NCI-H345 treated with DMSO at 0.1 percent for 48 hours (cell line): ENCODE data around the gene SEMA3G.

Experiments
- DNase-seq: peaks from one replicate; lab custom pipeline; 2025; ENCODE audit not compliant: unreplicated experiment; lab: John Stamatoyannopoulos, UW

SEMA3G gene

DNA sequence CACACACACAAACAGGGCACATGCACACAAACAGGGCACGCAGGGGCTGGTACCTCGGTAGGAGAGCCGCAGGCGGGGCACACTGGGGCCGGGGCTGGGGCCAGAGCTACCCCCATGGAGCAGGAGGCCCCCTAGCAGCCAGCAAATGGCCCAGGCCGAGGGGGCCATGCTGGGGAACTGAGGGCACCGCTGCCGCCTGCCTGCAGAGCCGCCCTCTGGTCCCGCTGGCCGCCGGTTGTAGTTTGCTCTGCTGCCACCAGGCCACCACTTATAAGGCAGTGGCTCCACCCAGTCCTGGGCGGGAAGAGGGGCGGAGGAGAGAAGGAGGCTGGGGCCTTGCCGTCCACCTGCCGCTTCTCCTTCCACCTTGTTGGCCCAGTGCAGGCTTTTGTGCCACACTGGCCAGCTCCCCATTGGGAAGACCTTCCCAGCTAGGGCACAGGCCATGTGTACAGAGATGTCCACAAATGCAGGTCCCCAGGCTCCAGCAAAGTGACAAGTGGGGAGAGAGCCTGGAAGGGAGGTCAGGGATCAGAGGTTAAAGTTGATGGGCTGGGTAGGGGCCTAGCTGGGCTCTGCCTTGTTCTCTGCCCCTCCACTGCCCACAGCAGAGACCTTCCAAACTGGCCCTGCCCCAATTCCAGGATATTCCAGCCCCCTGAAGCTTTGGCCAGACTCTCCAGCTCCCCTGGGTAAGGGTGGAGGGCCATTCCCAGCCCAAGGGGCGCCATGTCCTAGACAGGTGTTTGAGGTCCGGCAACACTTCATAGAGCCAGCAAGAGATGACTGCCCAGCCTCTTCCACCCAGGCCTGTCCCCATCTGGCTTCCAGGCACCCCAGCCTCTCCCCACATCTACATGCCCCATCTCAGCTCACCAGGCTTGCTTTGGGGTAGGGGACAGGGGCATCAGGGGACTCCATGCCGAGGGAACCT, at the start of gene SEMA3G:
Gene SEMA3G (minus strand): TSS at position 244 of the 934 bp plus-strand sequence. CDS start 76 bp downstream, at position 168.
- DNase-seq = peak; percentile 0

DNA sequence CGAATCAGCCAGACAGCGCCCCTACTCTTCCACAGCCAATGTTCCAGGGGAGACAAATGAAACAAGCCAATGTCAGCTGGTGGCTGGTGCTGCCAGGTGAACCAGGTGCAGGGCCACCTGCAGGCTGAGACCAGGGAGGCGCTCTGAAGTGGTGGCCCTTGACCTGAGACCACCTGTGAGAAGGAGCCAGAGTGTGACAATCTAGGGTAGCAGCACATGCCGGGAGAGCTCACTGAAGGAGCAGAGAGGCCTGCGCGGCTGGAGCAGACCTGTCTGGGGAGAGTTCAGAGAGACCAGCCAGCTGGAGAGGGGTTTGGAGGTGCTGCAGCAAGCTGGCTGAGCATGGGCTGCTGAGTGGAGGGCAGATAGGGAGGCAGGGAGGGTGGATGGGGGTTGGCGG, 49.5 kb upstream of the SEMA3G start:
- DNase-seq = no peak

- DNase-seq = no peak
Observed at GRCh38 chr3:52493232-52494017, 48.5 kb upstream of the SEMA3G start.

GRCh38 chr3:52492059-52492458, 47.2 kb upstream of the SEMA3G start:
- no peak for DNase-seq

- no peak for DNase-seq
Observed at GRCh38 chr3:52490939-52491526, 46.1 kb upstream of the SEMA3G start.

GRCh38 chr3:52490035-52490938, 45.4 kb upstream of the SEMA3G start:
- no peak for DNase-seq

- no peak for DNase-seq
Observed at GRCh38 chr3:52489453-52489852, 44.5 kb upstream of the SEMA3G start.

DNA sequence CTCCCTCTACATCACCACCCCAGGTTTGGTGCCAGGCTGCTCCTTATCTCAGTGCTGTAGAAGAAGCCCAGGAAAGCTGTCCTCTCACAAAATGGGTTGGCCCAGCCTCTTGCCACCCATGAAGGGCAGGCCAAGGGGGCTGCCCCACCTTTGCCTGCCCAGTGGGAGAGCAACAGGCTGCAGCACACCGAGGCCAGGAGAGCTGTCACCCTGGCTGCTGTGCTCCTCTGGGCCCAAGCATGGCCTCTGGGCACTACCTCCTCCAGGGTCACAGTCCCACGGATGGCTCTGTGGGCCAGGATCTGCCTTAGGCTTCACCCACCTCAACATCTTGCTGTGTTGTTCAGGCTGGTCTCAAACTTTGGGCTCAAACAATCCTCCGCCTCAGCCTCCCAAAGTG, 43.8 kb upstream of the SEMA3G start:
- DNase-seq = no peak

DNA sequence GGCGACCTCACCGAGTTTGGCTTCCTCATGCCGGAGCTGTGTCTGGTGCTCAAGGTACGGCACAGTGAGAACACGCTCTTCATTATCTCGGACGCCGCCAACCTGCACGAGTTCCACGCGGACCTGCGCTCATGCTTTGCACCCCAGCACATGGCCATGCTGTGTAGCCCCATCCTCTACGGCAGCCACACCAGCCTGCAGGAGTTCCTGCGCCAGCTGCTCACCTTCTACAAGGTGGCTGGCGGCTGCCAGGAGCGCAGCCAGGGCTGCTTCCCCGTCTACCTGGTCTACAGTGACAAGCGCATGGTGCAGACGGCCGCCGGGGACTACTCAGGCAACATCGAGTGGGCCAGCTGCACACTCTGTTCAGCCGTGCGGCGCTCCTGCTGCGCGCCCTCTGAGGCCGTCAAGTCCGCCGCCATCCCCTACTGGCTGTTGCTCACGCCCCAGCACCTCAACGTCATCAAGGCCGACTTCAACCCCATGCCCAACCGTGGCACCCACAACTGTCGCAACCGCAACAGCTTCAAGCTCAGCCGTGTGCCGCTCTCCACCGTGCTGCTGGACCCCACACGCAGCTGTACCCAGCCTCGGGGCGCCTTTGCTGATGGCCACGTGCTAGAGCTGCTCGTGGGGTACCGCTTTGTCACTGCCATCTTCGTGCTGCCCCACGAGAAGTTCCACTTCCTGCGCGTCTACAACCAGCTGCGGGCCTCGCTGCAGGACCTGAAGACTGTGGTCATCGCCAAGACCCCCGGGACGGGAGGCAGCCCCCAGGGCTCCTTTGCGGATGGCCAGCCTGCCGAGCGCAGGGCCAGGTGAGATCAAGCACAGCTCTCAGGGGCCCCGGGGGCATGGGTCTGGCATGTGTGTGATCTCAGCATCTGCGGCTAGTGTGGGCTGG, 43.1 kb upstream of the SEMA3G start:
- DNase-seq = no peak

GRCh38 chr3:52487050-52487787, 42.3 kb upstream of the SEMA3G start:
- DNase-seq = no peak

DNA sequence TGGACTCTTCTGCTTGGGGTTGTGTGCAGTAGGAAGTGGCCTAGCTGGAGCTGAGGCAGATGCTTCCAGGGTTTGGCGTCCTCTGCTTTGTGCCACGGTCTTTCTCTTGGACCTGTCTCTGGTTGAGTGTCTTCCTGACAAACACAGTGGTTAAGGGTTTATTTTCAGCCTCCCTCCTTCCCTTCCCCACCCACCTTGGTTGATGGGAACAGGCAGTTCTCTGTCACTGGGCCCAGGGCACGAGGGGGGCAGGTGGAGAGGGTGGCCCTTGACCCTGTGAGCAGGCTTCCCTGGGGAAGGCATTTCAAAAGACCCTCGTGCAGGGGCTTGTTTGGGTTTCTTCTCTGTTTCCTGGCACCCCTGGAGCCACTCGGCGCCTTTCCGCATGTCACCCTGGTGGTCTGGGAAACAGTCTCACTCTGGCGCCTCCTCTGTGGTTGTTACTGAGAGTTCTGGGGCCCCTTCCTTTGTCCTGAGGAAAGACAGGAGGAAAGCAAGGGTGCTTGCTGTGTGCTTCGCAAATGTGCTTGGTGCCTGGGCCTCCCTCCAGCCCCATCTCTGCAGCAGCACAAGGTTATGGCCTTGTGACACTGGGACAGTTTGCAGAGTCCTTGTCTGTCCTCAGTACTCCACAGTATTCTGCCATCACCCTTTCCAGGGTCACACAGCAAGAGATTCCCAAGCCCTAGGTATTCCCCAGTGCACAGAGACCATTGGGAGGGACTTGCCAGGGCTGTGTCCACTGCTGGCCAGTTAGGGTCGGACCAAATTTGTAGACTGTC, 40.0 kb upstream of the SEMA3G start:
- no peak for DNase-seq

- DNase-seq = no peak
Observed at GRCh38 chr3:52483577-52484381, 38.9 kb upstream of the SEMA3G start.

DNA sequence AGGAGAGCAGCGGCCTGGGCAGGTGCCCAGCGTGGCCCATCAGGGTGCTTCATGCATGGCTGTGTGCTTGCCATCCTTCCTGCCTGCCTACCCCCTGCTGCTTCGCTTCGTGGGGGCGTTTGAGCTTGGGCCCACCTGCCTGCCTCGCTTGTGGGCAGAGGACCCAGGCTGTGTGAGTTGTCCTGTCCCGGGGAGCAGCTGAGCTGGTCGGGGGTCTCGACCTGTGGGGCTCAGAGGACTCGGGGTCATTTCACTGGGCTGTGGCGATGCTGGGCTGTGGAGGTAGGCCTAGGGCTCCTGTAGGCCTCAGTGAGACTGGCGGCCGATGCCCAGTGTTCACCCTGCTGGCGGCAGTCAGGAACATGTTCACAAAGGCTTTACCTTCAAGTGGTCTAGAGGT, 38.2 kb upstream of the SEMA3G start:
- no peak for DNase-seq

DNA sequence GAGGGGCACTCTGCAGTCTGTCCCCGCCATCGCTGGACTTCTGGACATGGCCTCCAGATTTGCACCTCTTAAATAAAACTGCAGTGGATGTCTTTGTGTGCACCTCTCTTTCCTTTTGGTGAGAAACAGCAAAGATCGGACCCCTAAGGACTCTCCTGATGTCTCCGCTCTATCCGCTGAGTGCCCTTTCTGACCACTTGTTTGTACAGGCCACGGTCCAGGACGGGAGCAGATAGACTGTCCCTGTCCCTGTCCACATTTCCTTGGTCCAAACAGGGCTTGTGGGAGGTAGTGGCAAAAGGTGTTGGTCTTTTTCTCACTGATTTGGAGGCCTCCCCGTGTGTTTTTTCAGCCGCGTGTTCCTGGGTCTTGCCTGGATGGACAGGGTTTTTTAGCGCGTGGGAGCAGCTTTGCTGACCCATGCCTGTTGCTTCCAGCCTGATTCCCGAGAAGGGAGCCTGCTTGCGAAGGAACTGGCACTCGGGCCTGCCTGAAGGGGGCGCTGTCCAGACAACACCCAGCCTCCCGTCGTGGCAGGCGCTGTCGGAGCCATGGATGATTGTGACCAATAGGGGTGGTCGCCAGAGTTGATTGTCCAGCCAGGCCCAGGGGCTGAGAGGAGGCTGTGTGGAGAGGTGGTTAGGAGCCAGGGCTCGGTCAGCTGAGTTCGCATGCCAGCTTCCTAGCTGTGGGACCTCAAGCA, 37.1 kb upstream of the SEMA3G start:
- DNase-seq = no peak

- DNase-seq = no peak
Observed at GRCh38 chr3:52480768-52481715, 36.1 kb upstream of the SEMA3G start.
